Body of pancreas (tissue), 4 donors: ENCODE results near the gene ASCC1.

ENCODE experiments used
- CTCF ChIP-seq, 7 experiments: fragments of 450-650 bp in 4 of 7; fragments of 200-600 bp in 3 of 7; sonication (generic) in 3 of 7; IDR thresholded peaks; one replicate each; pipeline ENCODE4 v1.5.1; 2016 to 2019; ENCODE audit warnings: antibody characterized with exemption in 7 of 7
- POLR2A ChIP-seq, 3 donors: fragments of 450-650 bp; IDR thresholded peaks; one replicate each; pipeline ENCODE4 v1.6.1; 2016; ENCODE audit warnings: antibody characterized with exemption in 3 of 3, mild to moderate bottlenecking in 2 of 3

GRCh38 chr10:72171175-72171630, 44.9 kb downstream of the ASCC1 start:
- TF ChIP-seq POLR2A (IDR thresholded peaks at IDR 0.05) (no peak), CTCF (IDR thresholded peaks at IDR 0.05) (no peak)
